Activated CD8-positive, alpha-beta T cell treated with anti-CD3 and anti-CD28 coated beads, Interleukin-2, amount 10 ng/mL, durations not matched to agents 7 days and 5 days (primary cell): ENCODE results near the gene ARID5B. TPM values are rescaled to one million over a fixed set of nuclear protein-coding genes. Genes with fewer than 3 reads are reported as not detected.

ENCODE experiments used
- ATAC-seq: fragments of 150-1000 bp; cut with Tn5 transposase; one replicate; pipeline ENCODE4 v1.10.0; 2021; ENCODE audit warnings: moderate library complexity
- CTCF ChIA-PET: fragments of 350-600 bp; sonication (Branson Sonifier 250); formaldehyde crosslinking; loops from one replicate; lab custom pipeline; 2021; ENCODE audit warnings: antibody characterized with exemption; lab: Charles Lee
- POLR2A ChIA-PET: fragments of 350-600 bp; sonication (Branson Sonifier 250); formaldehyde crosslinking; loops from one replicate; lab custom pipeline; 2021; ENCODE audit warnings: antibody characterized with exemption; lab: Charles Lee
- DNase-seq: peaks from one replicate; pipeline ENCODE4 v3.0.0-alpha.2; 2020
- H3K27ac Mint-ChIP-seq: one replicate; pipeline ENCODE4 v1.8.0; 2021; ENCODE audit warnings: mild to moderate bottlenecking, mixed read lengths
- H3K27me3 Mint-ChIP-seq: one replicate; pipeline ENCODE4 v1.8.0; 2021; ENCODE audit warnings: low read depth, mixed read lengths
- H3K36me3 Mint-ChIP-seq: one replicate; pipeline ENCODE4 v1.8.0; 2021; ENCODE audit warnings: low read depth, mixed read lengths
- H3K4me1 Mint-ChIP-seq: one replicate; pipeline ENCODE4 v1.8.0; 2021; ENCODE audit warnings: low read depth, mixed read lengths
- H3K4me3 Mint-ChIP-seq: one replicate; pipeline ENCODE4 v1.8.0; 2021; ENCODE audit warnings: mild to moderate bottlenecking, mixed read lengths
- H3K9me3 Mint-ChIP-seq: one replicate; pipeline ENCODE4 v1.8.0; 2022; ENCODE audit warnings: mixed read lengths; ENCODE audit not compliant: insufficient read depth
- total RNA-seq, 2 experiments: library from RNA; stranded (reverse); gene quantifications; one replicate each; pipeline ENCODE4 v1.2.3, GENCODE V29; 2021

Gene ARID5B
- total RNA-seq, 2 experiments from 2014 or later: 18.0 to 21.6 TPM

GRCh38 chr10:61959814-61960213 is 58.3 kb downstream of the ARID5B start:
- Mint-ChIP-seq H3K27ac (no peak overlapping the region), H3K27me3 (no peaks in the 10 kb centered on the region), H3K36me3 (peaks cover 55% of the 10 kb centered on the region), H3K4me1 (peaks cover 59% of the 10 kb centered on the region), H3K9me3 (no peaks in the 10 kb centered on the region), H3K4me3 (no peak overlapping the region)
- CTCF ChIA-PET: no interaction called here
- ATAC-seq (no peak), DNase-seq (no peak)
- POLR2A ChIA-PET: interaction anchor here (4.5 kb wide), 1 partner anchor 58 kb away, joined by 47 read pairs; the partner anchor contains the start of gene ARID5B

GRCh38 chr10:61960396-61961120 is 59.1 kb downstream of the ARID5B start:
- H3K27ac Mint-ChIP-seq: no peak overlapping the region
- ChIA-PET POLR2A (interaction anchor here (1.0 to 4.5 kb wide), 5 partner anchors 10 to 59 kb away, joined by 3 to 47 read pairs (median 6); partner anchors contain the start of gene ARID5B), CTCF (interaction anchor here (1.1 to 4.7 kb wide), 7 partner anchors 11 to 285 kb away, joined by 3 to 22 read pairs (median 8); no protein-coding TSS in a partner anchor)
- H3K4me3 Mint-ChIP-seq: no peak overlapping the region
- no peak for DNase-seq
- H3K4me1 Mint-ChIP-seq: peaks cover 63% of the 10 kb centered on the region
- no peaks in the 10 kb centered on the region for H3K27me3 Mint-ChIP-seq
- no peaks in the 10 kb centered on the region for H3K9me3 Mint-ChIP-seq
- peaks cover 50% of the 10 kb centered on the region for H3K36me3 Mint-ChIP-seq
- ATAC-seq: no peak

- Mint-ChIP-seq H3K9me3 (peaks cover 3% of the 10 kb centered on the region), H3K4me1 (peaks cover 68% of the 10 kb centered on the region), H3K27me3 (no peaks in the 10 kb centered on the region), H3K27ac (peak overlapping the region; percentile 82), H3K4me3 (peak overlapping the region; percentile 42), H3K36me3 (peaks cover 52% of the 10 kb centered on the region)
- POLR2A ChIA-PET: interaction anchor here (1.0 to 4.5 kb wide), 6 partner anchors 11 to 60 kb away, joined by 3 to 47 read pairs (median 5); partner anchors contain the start of gene ARID5B
- CTCF ChIA-PET: interaction anchor here (1.1 to 4.7 kb wide), 7 partner anchors 12 to 284 kb away, joined by 3 to 22 read pairs (median 8); no protein-coding TSS in a partner anchor
- peak; percentile 89 for ATAC-seq
- DNase-seq: peak; percentile 59
These were observed 59.8 kb downstream of the ARID5B start for GRCh38 chr10:61961278-61961677.

GRCh38 chr10:61962971-61963370 is 61.5 kb downstream of the ARID5B start:
- Mint-ChIP-seq H3K27ac (peak overlapping the region; percentile 53), H3K36me3 (peaks cover 64% of the 10 kb centered on the region), H3K27me3 (no peaks in the 10 kb centered on the region), H3K4me1 (peaks cover 73% of the 10 kb centered on the region), H3K4me3 (no peak overlapping the region), H3K9me3 (peaks cover 7% of the 10 kb centered on the region)
- ATAC-seq (no peak), DNase-seq (no peak)
- ChIA-PET POLR2A (interaction anchor here (0.6 to 1.2 kb wide), 2 partner anchors 12 to 30 kb away, joined by 3 read pairs; no protein-coding TSS in a partner anchor), CTCF (interaction anchor here (1.6 to 4.7 kb wide), 5 partner anchors 21 to 282 kb away, joined by 3 to 22 read pairs (median 14); no protein-coding TSS in a partner anchor)

- Mint-ChIP-seq H3K9me3 (peaks cover 7% of the 10 kb centered on the region), H3K27me3 (no peaks in the 10 kb centered on the region), H3K4me1 (peaks cover 66% of the 10 kb centered on the region), H3K4me3 (no peak overlapping the region), H3K27ac (peak overlapping the region; percentile 73), H3K36me3 (peaks cover 64% of the 10 kb centered on the region)
- ChIA-PET POLR2A (interaction anchor here (0.6 to 1.2 kb wide), 5 partner anchors 12 to 62 kb away, joined by 3 to 5 read pairs (median 3); no protein-coding TSS in a partner anchor), CTCF (interaction anchor here (1.3 to 4.7 kb wide), 6 partner anchors 21 to 281 kb away, joined by 3 to 22 read pairs (median 6); no protein-coding TSS in a partner anchor)
- no peak for ATAC-seq
- no peak for DNase-seq
These were observed 62.2 kb downstream of the ARID5B start for GRCh38 chr10:61963669-61964058.

- H3K4me1 Mint-ChIP-seq: peaks cover 61% of the 10 kb centered on the region
- peaks cover 7% of the 10 kb centered on the region for H3K9me3 Mint-ChIP-seq
- ChIA-PET CTCF (interaction anchor here (1.3 to 4.7 kb wide), 6 partner anchors 22 to 281 kb away, joined by 3 to 22 read pairs (median 6); no protein-coding TSS in a partner anchor), POLR2A (interaction anchor here (0.6 to 1.2 kb wide), 3 partner anchors 29 to 62 kb away, joined by 3 to 5 read pairs (median 3); no protein-coding TSS in a partner anchor)
- no peak for ATAC-seq
- no peak for DNase-seq
- no peak overlapping the region for H3K4me3 Mint-ChIP-seq
- H3K36me3 Mint-ChIP-seq: peaks cover 62% of the 10 kb centered on the region
- no peaks in the 10 kb centered on the region for H3K27me3 Mint-ChIP-seq
- peak overlapping the region; percentile 73 for H3K27ac Mint-ChIP-seq
These were observed 62.7 kb downstream of the ARID5B start for GRCh38 chr10:61964059-61964709.

GRCh38 chr10:61964949-61965702 is 63.6 kb downstream of the ARID5B start:
- Mint-ChIP-seq H3K27me3 (no peaks in the 10 kb centered on the region), H3K36me3 (peaks cover 58% of the 10 kb centered on the region), H3K4me3 (no peak overlapping the region), H3K9me3 (peaks cover 7% of the 10 kb centered on the region), H3K27ac (no peak overlapping the region), H3K4me1 (peaks cover 56% of the 10 kb centered on the region)
- no peak for DNase-seq
- ChIA-PET POLR2A (no interaction called here), CTCF (interaction anchor here (1.1 to 4.7 kb wide), 3 partner anchors 24 to 280 kb away, joined by 3 to 16 read pairs (median 5); no protein-coding TSS in a partner anchor)
- no peak for ATAC-seq

- no peak overlapping the region for H3K4me3 Mint-ChIP-seq
- ATAC-seq (no peak), DNase-seq (no peak)
- peaks cover 61% of the 10 kb centered on the region for H3K36me3 Mint-ChIP-seq
- no peaks in the 10 kb centered on the region for H3K27me3 Mint-ChIP-seq
- peaks cover 7% of the 10 kb centered on the region for H3K9me3 Mint-ChIP-seq
- H3K4me1 Mint-ChIP-seq: peaks cover 59% of the 10 kb centered on the region
- ChIA-PET POLR2A (interaction anchor here (1.2 to 2.2 kb wide), 2 partner anchors 27 to 65 kb away, joined by 3 to 8 read pairs; partner anchors contain the start of gene ARID5B), CTCF (interaction anchor here (1.0 to 1.3 kb wide), 4 partner anchors 20 to 73 kb away, joined by 3 to 4 read pairs (median 3); no protein-coding TSS in a partner anchor)
- no peak overlapping the region for H3K27ac Mint-ChIP-seq
These were observed 64.3 kb downstream of the ARID5B start for GRCh38 chr10:61965703-61966395.

GRCh38 chr10:61967298-61967697 is 65.8 kb downstream of the ARID5B start:
- ATAC-seq (no peak), DNase-seq (no peak)
- POLR2A ChIA-PET: interaction anchor here (1.2 to 2.2 kb wide), 2 partner anchors 25 to 67 kb away, joined by 3 to 8 read pairs; partner anchors contain the start of gene ARID5B
- no peak overlapping the region for H3K27ac Mint-ChIP-seq
- no peaks in the 10 kb centered on the region for H3K27me3 Mint-ChIP-seq
- CTCF ChIA-PET: interaction anchor here (0.8 to 1.3 kb wide), 3 partner anchors 16 to 28 kb away, joined by 3 to 4 read pairs (median 3); no protein-coding TSS in a partner anchor
- peaks cover 58% of the 10 kb centered on the region for H3K36me3 Mint-ChIP-seq
- H3K4me3 Mint-ChIP-seq: no peak overlapping the region
- peaks cover 49% of the 10 kb centered on the region for H3K4me1 Mint-ChIP-seq
- H3K9me3 Mint-ChIP-seq: peaks cover 7% of the 10 kb centered on the region
